ENCODE measurements around the gene S100A16.
A peak's percentile ranks its signal among the peaks of the same experiment; 100 is the strongest.
"Not testable (repeated sequence)": the region's sequence is repeated elsewhere in the genome, so short reads cannot be mapped to it uniquely, and the experiment has no call there.

S100A16 gene

DNA sequence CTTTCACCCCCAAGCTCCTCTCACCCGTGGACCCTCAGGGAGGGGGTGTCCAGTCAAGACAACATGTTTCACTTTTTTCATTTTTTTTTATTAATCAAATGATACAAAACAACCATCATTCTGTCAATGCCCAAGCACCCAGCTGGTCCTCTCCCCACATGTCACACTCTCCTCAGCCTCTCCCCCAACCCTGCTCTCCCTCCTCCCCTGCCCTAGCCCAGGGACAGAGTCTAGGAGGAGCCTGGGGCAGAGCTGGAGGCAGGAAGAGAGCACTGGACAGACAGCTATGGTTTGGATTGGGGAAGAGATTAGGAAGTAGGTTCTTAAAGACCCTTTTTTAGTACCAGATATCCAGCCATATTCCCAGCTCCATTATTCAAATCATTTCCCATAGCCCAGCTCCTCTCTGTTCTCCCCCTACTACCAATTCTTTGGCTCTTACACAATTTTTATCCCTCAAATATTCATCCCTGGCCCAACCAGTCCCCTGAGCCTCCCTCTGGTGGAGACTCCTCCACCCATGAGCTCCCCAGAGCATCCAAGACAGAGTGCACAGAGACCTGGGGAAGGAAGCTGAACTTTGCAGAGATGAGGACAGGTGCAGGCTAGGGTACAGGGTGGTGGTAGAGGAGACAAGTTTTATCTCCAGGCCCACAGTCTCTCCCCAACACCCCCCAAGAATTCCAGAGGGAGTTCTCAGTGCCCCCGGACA, 1.4 kb upstream of the S100A16 start:
- DNase-seq, result no peak

- DNase-seq, result no peak
These were observed 469 bp upstream of the S100A16 start for GRCh38 chr1:153613406-153613805.

DNA sequence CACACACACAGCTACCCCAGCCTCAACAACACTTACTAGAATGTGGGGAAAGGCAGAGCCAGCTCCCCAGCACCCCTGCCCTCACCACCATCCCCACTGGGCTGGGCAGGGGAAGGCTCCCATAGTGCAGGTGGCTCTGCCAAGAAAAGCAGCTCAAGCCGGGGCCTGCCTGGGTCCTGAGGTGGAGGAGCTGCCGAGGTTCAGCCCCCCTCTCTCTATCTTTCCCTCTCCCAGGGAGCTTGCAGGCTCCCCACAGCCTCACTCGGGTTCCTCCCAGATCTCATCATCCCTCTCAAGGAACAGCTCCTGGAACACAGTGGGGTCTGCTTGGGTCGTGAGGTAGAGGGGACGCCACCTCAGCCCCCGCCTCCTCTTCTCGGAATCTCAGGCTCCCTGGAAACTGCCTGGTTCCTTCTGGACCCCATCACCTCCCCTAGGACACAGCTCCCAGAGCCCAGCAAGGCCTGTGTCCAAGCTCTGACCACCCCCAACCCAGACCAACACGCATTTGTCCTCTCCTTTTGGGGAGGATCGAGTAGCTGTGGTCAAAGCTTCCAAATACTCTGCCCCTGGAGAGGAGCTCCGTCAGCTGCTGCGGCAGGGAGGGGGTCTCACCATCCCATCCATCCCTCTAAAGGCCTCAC, 704 bp downstream of the S100A16 start:
- DNase-seq, result no peak

DNA sequence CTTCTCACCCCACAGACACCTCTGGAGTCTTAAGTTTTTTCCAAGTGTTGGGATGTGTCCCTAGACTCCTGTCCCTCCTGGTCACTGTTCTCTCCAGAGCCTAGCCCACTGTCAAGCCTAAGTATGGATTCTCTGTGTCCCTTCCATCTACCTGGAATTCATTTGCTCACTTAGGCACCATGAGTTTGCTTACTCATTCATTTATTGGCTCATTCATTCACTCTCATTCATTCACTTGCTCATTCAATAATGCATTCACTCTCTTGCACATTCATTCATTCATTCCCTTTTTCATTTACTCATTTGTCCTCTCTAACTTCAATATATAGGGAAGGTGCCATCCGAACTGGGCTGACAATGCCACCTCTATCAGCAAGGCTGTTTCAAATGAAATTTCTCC, 1.6 kb downstream of the S100A16 start:
- DNase-seq, result no peak

- DNase-seq, result no peak
These were observed 2.1 kb downstream of the S100A16 start for GRCh38 chr1:153610811-153611301.

- DNase-seq, result no peak
These were observed 2.6 kb downstream of the S100A16 start for GRCh38 chr1:153610334-153610733.

GRCh38 chr1:153609585-153609907, 3.4 kb downstream of the S100A16 start:
- DNase-seq, result no peak

DNA sequence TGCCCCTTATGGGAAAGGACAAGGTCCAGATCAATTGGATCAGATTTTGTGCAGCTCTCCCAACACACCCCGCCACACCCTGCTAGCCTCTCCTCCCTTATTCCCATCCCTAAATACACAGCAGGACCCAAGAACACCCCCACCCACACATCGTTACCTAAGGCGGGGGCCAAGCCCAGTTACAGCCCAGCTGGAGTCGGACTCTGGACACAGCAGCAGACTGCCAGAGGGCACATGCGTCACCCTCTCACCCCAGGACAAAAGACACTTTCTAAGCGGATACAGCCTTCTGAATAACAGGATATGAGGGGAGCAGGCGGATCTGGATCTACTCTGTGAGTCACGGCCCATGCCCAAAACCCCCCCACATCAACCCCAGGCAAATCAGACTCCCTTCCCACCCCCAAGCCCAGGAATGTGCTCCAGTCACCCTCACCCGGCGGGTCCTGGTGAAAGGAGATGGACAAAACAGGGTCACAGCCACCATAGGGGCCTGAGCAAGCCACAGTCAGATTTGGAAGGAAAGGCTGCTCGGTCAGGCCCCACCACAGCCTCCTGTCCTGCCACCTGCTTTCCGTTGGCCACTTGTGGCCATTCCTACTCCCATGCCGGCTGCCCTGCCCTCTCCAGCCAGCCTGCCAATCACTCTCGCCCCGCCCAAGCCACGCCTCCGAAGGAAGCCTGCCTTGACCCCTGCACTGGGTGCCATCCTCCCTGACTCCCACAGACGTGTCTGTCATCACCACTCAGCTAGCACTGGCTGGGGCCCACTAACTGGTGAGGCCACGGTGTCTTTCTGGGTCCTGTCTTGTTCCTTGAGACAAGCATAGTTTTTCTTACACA, 4.0 kb downstream of the S100A16 start:
- DNase-seq, result no peak

DNA sequence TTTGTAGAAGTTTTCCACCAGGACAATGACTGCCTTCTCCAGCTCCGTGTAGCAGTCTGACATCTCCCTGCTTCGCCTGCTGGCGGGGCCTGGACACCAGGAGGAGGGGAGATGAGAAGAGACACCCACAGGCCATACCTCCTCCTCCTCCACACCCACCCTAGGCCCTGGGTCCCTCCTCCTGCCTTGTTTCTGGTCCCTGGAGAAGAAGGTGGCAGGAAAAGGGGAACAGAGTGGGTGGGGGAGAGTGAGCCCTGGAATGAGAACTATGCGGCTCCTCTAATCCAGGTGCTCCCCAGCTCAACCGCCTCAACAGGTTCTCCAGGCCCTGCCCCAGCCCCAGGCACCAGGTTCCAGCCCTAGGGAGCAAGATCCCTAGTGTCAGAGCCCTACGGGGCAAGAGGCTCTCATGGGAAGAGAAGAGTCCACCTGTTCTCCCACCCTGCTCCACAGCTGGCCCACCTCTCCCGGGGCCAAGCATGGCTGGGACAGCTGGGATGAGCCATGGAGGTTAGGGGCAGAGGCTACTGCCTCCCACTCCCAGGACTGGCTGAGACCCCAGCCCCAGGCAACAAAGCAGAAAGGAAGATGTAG, 4.8 kb downstream of the S100A16 start:
- no peak for DNase-seq

DNA sequence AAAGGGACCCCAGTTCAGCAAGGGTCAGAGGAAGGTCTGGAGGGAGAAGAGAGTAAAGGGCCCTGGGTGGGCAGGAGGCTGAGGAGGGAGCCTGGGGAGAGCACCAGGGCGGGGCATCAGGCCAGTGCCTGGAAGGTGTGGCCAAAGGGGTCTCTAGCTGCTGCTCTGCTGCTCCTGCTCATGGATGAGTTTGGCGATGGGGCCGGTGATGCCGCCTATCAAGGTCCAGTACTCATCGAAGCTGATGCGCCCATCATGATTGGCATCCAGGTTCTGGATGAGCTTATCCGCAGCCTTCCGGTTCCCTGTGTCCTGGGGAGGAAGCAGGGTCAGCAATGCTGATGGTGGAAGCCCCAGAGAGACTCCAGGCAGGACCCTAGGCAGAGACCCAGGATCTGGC, 5.6 kb downstream of the S100A16 start:
- DNase-seq, result no peak

DNA sequence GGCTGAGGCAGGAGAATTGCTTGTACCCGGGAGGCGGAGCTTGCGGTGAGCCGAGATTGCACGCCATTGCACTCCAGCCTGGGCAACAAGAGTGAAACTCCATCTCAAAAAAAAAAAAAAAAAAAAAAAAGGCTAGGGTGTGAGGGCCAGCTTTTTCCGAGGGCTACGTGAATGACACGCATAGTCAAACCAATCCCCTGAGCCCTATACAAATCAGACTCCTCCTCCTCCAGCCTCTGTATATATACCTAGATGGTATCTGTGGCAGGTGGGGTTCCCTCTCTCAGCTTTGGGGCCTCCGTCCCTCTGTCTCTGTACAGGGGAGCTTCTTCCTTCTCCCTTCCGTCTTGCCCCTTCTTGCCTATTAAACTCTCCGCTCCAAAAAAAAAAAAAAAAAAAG, 6.7 kb downstream of the S100A16 start:
- no peak for DNase-seq

DNA sequence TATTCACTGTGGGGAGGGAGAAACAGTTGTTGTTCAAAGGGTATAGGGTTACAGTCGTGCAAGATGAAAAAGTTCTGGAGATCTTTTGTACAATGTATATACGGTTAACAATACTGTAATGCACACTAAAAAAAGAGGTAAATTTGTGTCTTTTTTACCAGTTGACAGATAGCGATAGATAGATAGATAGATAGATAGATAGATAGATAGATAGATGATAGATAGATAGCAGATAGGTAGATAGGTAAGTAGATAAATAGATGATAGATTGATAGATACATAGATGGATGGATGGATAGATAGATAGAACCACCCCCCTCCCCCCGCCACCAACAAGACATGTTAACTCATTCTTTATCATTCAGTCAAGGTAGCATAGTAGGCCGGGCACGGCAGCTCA, 10.2 kb downstream of the S100A16 start:
- DNase-seq, result no peak

DNA sequence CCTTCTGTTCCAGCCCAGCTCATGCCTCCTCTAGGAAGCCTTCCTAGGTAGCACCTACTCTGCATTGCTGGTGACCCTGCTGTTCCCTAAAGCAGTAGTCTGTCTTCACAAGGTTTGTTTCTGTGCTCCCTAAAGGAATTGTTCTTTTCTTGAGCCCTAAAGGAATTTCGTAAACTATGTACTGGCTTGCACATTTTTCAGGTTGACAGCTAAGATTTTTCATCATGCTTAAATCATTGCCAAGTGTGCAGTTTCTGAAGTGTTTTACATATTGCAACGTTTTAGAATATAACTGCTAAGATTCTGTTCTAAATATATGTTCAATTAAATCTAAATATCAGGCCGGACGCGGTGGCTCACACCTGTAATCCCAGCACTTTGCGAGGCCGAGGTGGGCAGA, 13.1 kb downstream of the S100A16 start:
- DNase-seq, result no peak

- DNase-seq, result peak; percentile 53 to 75
These were observed 14.4 kb downstream of the S100A16 start for GRCh38 chr1:153598309-153599172.

- DNase-seq, result no peak
These were observed 15.7 kb downstream of the S100A16 start for GRCh38 chr1:153597206-153597605.

- no peak for DNase-seq
These were observed 20.2 kb downstream of the S100A16 start for GRCh38 chr1:153592748-153593147.

GRCh38 chr1:153588482-153588881, 24.5 kb downstream of the S100A16 start:
- DNase-seq, result no peak

DNA sequence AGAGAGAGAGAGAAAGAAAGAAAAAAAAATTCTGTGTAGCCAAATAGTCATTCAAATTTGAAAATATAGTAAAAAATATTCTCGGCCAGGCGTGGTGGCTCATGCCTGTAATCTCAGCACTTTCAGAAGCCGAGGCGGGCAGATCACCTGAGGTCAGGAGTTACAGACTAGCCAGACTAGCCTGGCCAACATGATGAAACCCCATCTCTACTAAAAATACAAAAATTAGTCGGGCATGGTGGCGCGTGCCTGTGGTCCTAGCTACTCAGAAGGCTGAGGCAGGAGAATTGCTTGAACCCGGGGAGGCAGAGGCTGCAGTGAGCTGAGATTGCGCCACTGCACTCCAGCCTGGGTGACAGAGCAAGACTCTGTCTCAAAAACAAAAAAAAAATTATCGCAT, 24.9 kb downstream of the S100A16 start:
- DNase-seq, result not testable (repeated sequence)

- no peak for DNase-seq
These were observed 25.6 kb downstream of the S100A16 start for GRCh38 chr1:153587314-153587713.

GRCh38 chr1:153586347-153586746, 26.6 kb downstream of the S100A16 start:
- no peak for DNase-seq

DNA sequence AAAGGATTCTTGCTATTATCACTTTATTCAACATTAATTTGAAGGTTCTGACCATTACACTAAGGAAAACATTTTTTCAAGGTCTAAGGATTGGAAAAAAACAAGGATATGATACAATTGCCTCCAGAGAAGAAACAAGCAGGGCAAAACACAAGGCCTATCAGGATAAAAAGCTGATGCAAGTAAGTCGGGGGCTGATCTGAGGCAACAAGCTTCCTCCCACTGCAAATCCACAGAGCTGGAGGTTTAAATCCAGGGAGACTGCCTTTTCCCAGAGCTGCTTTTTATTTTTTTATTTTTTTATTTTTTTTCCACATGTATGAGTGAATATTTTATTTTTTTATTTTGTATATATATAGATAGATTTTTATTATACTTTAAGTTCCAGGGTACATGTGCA, 27.9 kb downstream of the S100A16 start:
- DNase-seq, result no peak

GRCh38 chr1:153583976-153584375, 29.0 kb downstream of the S100A16 start:
- no peak for DNase-seq
